ENCODE results near the gene FLT4.

- TF ChIP-seq CTCF (IDR thresholded peaks at IDR 0.05), result no peak
- no peak for TF ChIP-seq POLR2A (IDR thresholded peaks at IDR 0.05)
Measured at GRCh38 chr5:180649297-180650039, at the start of gene FLT4.

Measured in right lobe of liver (tissue), 4 donors.